Measurements from ENCODE around the gene TPD52L2. TPM values are rescaled to one million over a fixed set of nuclear protein-coding genes. Genes with fewer than 3 reads are reported as not detected.

The TPD52L2 gene
- total RNA-seq, 1 experiment from 2014 or later, result 113 TPM

DNA sequence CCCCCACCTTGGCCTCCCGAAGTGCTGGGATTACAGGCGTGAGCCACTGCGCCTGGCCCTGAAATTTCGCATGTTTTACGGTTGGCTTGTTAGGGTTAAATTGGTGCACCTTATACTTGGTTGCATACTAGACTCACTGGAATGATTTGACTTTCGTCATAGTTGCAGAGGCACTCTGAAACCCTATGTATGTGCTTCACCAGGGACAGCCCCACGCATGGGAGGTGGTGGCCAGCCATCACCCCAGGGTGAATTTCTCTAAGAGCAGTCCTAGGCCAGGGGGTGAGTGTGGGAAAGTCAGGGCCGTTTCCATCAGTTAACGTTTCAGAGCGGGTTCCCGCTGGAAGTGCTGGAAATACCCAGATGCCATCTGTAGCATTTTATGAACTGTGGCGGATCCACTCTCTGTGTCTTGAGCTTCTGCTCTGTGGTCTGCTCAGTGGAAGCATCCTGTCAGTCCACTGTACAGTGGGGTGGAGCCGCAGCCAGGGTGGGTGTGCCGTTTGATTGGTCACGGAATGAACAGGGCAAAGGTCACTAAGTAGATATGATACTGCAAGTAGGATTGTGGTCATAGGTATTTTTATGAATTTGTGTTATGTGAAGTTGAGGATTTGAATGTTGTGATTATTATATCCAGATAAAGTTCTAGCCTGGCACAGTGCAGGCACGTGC is 43.1 kb downstream of the TPD52L2 start:
- Histone ChIP-seq H3K27ac (ENCODE audit: low read length) (no peak overlapping the region), H3K4me1 (ENCODE audit: control insufficient read depth, insufficient read depth, low read length) (peaks cover 40% of the 10 kb centered on the region), H3K4me3 (ENCODE audit: low read depth in 2 of 2, low read length in 2 of 2) (no peak overlapping the region), H3K9me3 (ENCODE audit: control insufficient read depth, insufficient read depth, low read depth, low read length) (no peaks in the 10 kb centered on the region), H3K36me3 (ENCODE audit: control insufficient read depth, insufficient read depth, low read length) (no peaks in the 10 kb centered on the region), H3K27me3 (ENCODE audit: control insufficient read depth, insufficient read depth, low read length) (no peaks in the 10 kb centered on the region)
- in situ Hi-C loops (cut with HindIII; ENCODE audit: low pct_unique_long_range_greater_than_20kb, low sequenced_read_pairs) (no loop called here), intact Hi-C loops (cut with micrococcal nuclease; ENCODE audit: unreplicated experiment) (no loop called here)
- ATAC-seq (peak; percentile 40), DNase-seq (ENCODE audit: low read depth, low spot score) (no peak)
- no peak for TF ChIP-seq CTCF (IDR thresholded peaks at IDR 0.05)
- no peak for TF ChIP-seq SIN3A (IDR thresholded peaks at IDR 0.05; ENCODE audit: borderline replicate concordance, insufficient read depth, low read depth, low read length)
- TF ChIP-seq, protein P1, sequence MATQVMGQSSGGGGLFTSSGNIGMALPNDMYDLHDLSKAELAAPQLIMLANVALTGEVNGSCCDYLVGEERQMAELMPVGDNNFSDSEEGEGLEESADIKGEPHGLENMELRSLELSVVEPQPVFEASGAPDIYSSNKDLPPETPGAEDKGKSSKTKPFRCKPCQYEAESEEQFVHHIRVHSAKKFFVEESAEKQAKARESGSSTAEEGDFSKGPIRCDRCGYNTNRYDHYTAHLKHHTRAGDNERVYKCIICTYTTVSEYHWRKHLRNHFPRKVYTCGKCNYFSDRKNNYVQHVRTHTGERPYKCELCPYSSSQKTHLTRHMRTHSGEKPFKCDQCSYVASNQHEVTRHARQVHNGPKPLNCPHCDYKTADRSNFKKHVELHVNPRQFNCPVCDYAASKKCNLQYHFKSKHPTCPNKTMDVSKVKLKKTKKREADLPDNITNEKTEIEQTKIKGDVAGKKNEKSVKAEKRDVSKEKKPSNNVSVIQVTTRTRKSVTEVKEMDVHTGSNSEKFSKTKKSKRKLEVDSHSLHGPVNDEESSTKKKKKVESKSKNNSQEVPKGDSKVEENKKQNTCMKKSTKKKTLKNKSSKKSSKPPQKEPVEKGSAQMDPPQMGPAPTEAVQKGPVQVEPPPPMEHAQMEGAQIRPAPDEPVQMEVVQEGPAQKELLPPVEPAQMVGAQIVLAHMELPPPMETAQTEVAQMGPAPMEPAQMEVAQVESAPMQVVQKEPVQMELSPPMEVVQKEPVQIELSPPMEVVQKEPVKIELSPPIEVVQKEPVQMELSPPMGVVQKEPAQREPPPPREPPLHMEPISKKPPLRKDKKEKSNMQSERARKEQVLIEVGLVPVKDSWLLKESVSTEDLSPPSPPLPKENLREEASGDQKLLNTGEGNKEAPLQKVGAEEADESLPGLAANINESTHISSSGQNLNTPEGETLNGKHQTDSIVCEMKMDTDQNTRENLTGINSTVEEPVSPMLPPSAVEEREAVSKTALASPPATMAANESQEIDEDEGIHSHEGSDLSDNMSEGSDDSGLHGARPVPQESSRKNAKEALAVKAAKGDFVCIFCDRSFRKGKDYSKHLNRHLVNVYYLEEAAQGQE (IDR thresholded peaks at IDR 0.05; ENCODE audit: insufficient read depth in 1 of 2, low read depth in 2 of 2, low read length in 1 of 2), result no peak
- no peak for TF ChIP-seq TCF7L2 (IDR thresholded peaks at IDR 0.05; ENCODE audit: low read depth, low read length)
- no peak for TF ChIP-seq POLR2AphosphoS5 (IDR thresholded peaks at IDR 0.05; ENCODE audit: low read depth, low read length)
- BruUV-seq (replicated peaks), result no TSS peak
- POLR2A ChIA-PET, result no interaction called here
- CTCF ChIA-PET, result no interaction called here

DNA sequence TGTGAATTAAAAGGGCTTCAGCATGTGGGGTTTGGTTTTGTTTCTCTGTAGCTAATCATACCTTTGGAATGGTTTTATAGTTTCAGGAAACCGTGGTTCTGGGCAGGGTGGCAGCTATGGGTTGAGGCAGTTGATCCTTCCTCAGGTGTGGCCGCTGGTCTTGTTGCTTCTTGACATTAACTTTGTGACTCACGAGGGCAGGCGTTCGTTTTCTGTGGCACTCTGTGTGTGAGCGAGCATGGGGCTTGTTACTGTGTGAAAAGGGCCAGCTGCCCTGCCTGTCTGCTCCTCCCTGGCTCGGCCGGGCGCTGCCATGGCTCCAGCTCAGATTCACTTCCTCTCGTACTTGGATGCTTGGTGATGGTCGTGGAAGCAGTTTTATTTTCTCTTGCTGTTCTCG is 46.1 kb downstream of the TPD52L2 start:
- ATAC-seq (peak; percentile 41; the same call in 1 of the 2 replicates), DNase-seq (ENCODE audit: low read depth, low spot score) (no peak)
- H3K9me3 ChIP-seq (ENCODE audit: control insufficient read depth, insufficient read depth, low read depth, low read length), result no peaks in the 10 kb centered on the region
- no TSS peak for BruUV-seq (replicated peaks)
- in situ Hi-C loops (cut with HindIII; ENCODE audit: low pct_unique_long_range_greater_than_20kb, low sequenced_read_pairs), result no loop called here
- intact Hi-C loops (cut with micrococcal nuclease; ENCODE audit: unreplicated experiment), result no loop called here
- H3K4me1 ChIP-seq (ENCODE audit: control insufficient read depth, insufficient read depth, low read length), result peaks cover 31% of the 10 kb centered on the region
- TF ChIP-seq TCF7L2 (IDR thresholded peaks at IDR 0.05; ENCODE audit: low read depth, low read length) (no peak), SIN3A (IDR thresholded peaks at IDR 0.05; ENCODE audit: borderline replicate concordance, insufficient read depth, low read depth, low read length) (no peak), CTCF (IDR thresholded peaks at IDR 0.05) (no peak), POLR2AphosphoS5 (IDR thresholded peaks at IDR 0.05; ENCODE audit: low read depth, low read length) (no peak)
- TF ChIP-seq, protein P1 (IDR thresholded peaks at IDR 0.05; ENCODE audit: insufficient read depth in 1 of 2, low read depth in 2 of 2, low read length in 1 of 2), result no peak
- H3K4me3 ChIP-seq (ENCODE audit: low read depth in 2 of 2, low read length in 2 of 2), result no peak overlapping the region
- no peaks in the 10 kb centered on the region for H3K36me3 ChIP-seq (ENCODE audit: control insufficient read depth, insufficient read depth, low read length)
- CTCF ChIA-PET, result no interaction called here
- peak overlapping the region; percentile 70 for H3K27ac ChIP-seq (ENCODE audit: low read length)
- no peaks in the 10 kb centered on the region for H3K27me3 ChIP-seq (ENCODE audit: control insufficient read depth, insufficient read depth, low read length)
- POLR2A ChIA-PET, result interaction anchor here (0.6 kb wide), 1 partner anchor 373 kb away, joined by 5 read pairs; no protein-coding TSS in a partner anchor
